Liver (tissue), 3 donors: ENCODE measurements around the gene CENPT.

Experiments used
- ATF3 ChIP-seq: IDR thresholded peaks from 2 replicates; pipeline ENCODE4 v1.6.1; 2016; ENCODE audit warnings: antibody characterized with exemption
- MAX ChIP-seq: IDR thresholded peaks from 2 replicates; pipeline ENCODE4 v1.6.1; 2016; ENCODE audit warnings: antibody characterized with exemption
- RAD21 ChIP-seq, 2 donors: IDR thresholded peaks; 2 replicates each; pipeline ENCODE4 v1.6.1; 2016; ENCODE audit warnings: antibody characterized with exemption in 2 of 2, mild to moderate bottlenecking in 2 of 2
- RXRA ChIP-seq, 2 donors: IDR thresholded peaks; 2 replicates each; pipeline ENCODE4 v1.6.1; 2017 to 2018; ENCODE audit warnings: antibody characterized with exemption in 2 of 2, mild to moderate bottlenecking in 1 of 2
- TAF1 ChIP-seq: conservative IDR thresholded peaks from 2 replicates; pipeline ENCODE4 v1.6.1; 2016; ENCODE audit warnings: antibody characterized with exemption, mild to moderate bottlenecking
- TF ChIP-seq, protein P1 (sequence below): fragments of 150-350 bp; IDR thresholded peaks from 2 replicates; pipeline ENCODE4 v1.5.1; 2017; ENCODE audit warnings: improper control_type of control experiment, low read depth, low read length; ENCODE audit not compliant: missing input control
- TF ChIP-seq, protein P2 (sequence below): IDR thresholded peaks from 2 replicates; pipeline ENCODE4 v1.6.1; 2016; ENCODE audit warnings: antibody characterized with exemption, mild to moderate bottlenecking
- TF ChIP-seq, protein P3 (sequence below): IDR thresholded peaks from 2 replicates; pipeline ENCODE4 v1.6.1; 2016; ENCODE audit warnings: antibody characterized with exemption
- donor health status: healthy.
- donor health status: healthy.

- TF ChIP-seq, protein P1, sequence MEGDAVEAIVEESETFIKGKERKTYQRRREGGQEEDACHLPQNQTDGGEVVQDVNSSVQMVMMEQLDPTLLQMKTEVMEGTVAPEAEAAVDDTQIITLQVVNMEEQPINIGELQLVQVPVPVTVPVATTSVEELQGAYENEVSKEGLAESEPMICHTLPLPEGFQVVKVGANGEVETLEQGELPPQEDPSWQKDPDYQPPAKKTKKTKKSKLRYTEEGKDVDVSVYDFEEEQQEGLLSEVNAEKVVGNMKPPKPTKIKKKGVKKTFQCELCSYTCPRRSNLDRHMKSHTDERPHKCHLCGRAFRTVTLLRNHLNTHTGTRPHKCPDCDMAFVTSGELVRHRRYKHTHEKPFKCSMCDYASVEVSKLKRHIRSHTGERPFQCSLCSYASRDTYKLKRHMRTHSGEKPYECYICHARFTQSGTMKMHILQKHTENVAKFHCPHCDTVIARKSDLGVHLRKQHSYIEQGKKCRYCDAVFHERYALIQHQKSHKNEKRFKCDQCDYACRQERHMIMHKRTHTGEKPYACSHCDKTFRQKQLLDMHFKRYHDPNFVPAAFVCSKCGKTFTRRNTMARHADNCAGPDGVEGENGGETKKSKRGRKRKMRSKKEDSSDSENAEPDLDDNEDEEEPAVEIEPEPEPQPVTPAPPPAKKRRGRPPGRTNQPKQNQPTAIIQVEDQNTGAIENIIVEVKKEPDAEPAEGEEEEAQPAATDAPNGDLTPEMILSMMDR, result peak; percentile 49
- TF ChIP-seq ATF3 (no peak), TAF1 (no peak), RXRA (IDR thresholded peaks at IDR 0.05) (no peak), RAD21 (IDR thresholded peaks at IDR 0.05) (peak; percentile 77 to 80), MAX (peak; percentile 46)
- TF ChIP-seq, protein P2, sequence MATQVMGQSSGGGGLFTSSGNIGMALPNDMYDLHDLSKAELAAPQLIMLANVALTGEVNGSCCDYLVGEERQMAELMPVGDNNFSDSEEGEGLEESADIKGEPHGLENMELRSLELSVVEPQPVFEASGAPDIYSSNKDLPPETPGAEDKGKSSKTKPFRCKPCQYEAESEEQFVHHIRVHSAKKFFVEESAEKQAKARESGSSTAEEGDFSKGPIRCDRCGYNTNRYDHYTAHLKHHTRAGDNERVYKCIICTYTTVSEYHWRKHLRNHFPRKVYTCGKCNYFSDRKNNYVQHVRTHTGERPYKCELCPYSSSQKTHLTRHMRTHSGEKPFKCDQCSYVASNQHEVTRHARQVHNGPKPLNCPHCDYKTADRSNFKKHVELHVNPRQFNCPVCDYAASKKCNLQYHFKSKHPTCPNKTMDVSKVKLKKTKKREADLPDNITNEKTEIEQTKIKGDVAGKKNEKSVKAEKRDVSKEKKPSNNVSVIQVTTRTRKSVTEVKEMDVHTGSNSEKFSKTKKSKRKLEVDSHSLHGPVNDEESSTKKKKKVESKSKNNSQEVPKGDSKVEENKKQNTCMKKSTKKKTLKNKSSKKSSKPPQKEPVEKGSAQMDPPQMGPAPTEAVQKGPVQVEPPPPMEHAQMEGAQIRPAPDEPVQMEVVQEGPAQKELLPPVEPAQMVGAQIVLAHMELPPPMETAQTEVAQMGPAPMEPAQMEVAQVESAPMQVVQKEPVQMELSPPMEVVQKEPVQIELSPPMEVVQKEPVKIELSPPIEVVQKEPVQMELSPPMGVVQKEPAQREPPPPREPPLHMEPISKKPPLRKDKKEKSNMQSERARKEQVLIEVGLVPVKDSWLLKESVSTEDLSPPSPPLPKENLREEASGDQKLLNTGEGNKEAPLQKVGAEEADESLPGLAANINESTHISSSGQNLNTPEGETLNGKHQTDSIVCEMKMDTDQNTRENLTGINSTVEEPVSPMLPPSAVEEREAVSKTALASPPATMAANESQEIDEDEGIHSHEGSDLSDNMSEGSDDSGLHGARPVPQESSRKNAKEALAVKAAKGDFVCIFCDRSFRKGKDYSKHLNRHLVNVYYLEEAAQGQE, result no peak
- TF ChIP-seq, protein P3, sequence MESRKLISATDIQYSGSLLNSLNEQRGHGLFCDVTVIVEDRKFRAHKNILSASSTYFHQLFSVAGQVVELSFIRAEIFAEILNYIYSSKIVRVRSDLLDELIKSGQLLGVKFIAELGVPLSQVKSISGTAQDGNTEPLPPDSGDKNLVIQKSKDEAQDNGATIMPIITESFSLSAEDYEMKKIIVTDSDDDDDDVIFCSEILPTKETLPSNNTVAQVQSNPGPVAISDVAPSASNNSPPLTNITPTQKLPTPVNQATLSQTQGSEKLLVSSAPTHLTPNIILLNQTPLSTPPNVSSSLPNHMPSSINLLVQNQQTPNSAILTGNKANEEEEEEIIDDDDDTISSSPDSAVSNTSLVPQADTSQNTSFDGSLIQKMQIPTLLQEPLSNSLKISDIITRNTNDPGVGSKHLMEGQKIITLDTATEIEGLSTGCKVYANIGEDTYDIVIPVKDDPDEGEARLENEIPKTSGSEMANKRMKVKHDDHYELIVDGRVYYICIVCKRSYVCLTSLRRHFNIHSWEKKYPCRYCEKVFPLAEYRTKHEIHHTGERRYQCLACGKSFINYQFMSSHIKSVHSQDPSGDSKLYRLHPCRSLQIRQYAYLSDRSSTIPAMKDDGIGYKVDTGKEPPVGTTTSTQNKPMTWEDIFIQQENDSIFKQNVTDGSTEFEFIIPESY, result no peak
These were observed 17.8 kb upstream of the CENPT start for GRCh38 chr16:67865318-67865717.
